ENCODE results near the gene COQ2. TPM values are rescaled to one million over a fixed set of nuclear protein-coding genes. Genes with fewer than 3 reads are reported as not detected.
A peak's percentile ranks its signal among the peaks of the same experiment; 100 is the strongest.
"Not testable (repeated sequence)": the region's sequence is repeated elsewhere in the genome, so short reads cannot be mapped to it uniquely, and the experiment has no call there.

The COQ2 gene
- total and polyA plus RNA-seq, 5 donors from 2014 or later: 3.9 to 8.8 (median 7.9) TPM

GRCh38 chr4:83281307-83281706, 3.3 kb downstream of the COQ2 start:
- Mint-ChIP-seq H3K4me3 (peak overlapping the region in 2 of 4 donors; percentile 43 to 86), H3K4me1 (peaks cover 21 to 60% (median 44%) of the 10 kb centered on the region in 4 donors), H3K27ac (peak overlapping the region in 1 of 3 donors; percentile 78), H3K27me3 (peaks cover 28% of the 10 kb centered on the region), H3K9me3 (peaks cover 0 to 2% (median 0%) of the 10 kb centered on the region in 7 donors), H3K36me3 (peaks cover 14% of the 10 kb centered on the region)
- DNase-seq (no peak), ATAC-seq (ENCODE audit: low read depth in 2 of 2) (no peak)
- Histone ChIP-seq H3K4me3 (ENCODE audit: low read depth, low read length) (no peak overlapping the region), H3K27me3 (ENCODE audit: control insufficient read depth, insufficient read depth, low read length) (peaks cover 4% of the 10 kb centered on the region), H3K4me1 (ENCODE audit: control insufficient read depth, insufficient read depth, low read length, poor library complexity, severe bottlenecking) (peaks cover 30% of the 10 kb centered on the region), H3K9me3 (ENCODE audit: control insufficient read depth in 2 of 2, low read length in 2 of 2) (no peaks in the 10 kb centered on the region), H3K27ac (ENCODE audit: insufficient read depth, low read length, poor library complexity, severe bottlenecking) (no peak overlapping the region), H3K36me3 (ENCODE audit: control insufficient read depth, insufficient read depth, low read length) (no peaks in the 10 kb centered on the region)

DNA sequence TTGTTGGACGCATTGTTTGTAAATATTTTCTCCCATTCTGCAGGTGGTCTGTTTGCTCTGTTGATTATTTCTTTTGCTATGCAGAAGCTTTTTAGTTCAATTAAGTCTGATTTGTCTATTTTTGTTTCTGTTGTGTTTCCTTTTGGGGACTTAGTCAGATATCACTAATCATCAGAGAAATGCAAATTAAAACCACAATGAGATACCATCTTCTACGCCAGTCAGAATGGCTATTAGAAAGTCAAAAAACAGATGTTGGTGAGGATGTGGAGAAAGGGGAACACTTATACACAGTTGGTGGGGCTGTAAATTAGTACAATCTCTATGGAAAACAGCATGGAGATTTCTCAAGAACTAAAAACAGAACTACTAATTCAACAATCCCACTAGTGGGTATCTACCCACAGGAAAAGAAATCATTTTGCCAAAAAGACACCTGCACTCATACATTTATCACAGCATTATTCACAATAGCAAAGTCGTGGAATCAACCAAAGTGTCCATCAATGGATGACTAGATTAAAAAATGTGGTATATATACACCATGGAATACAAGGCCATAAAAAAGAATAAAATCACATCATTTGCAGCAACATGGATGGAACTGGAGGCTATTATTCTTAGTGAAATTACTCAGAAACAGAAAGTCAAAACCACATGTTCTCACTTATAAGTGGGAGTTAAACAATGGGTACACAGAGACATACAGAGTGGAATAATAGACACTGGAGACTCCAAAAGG, 8.1 kb downstream of the COQ2 start:
- no peaks in the 10 kb centered on the region for H3K9me3 Mint-ChIP-seq
- H3K27me3 Mint-ChIP-seq: peaks cover 13% of the 10 kb centered on the region
- Histone ChIP-seq H3K27me3 (ENCODE audit: control insufficient read depth, insufficient read depth, low read length) (peaks cover 4% of the 10 kb centered on the region), H3K9me3 (ENCODE audit: control insufficient read depth in 2 of 2, low read length in 2 of 2) (no peaks in the 10 kb centered on the region), H3K36me3 (ENCODE audit: control insufficient read depth, insufficient read depth, low read length) (no peaks in the 10 kb centered on the region), H3K27ac (ENCODE audit: insufficient read depth, low read length, poor library complexity, severe bottlenecking) (peak overlapping the region; percentile 25), H3K4me1 (ENCODE audit: control insufficient read depth, insufficient read depth, low read length, poor library complexity, severe bottlenecking) (peaks cover 7% of the 10 kb centered on the region), H3K4me3 (ENCODE audit: low read depth, low read length) (peak overlapping the region; percentile 68)
- peaks cover 29% of the 10 kb centered on the region for H3K36me3 Mint-ChIP-seq
- peak in 2 of 3 donors; percentile 52 to 66 for DNase-seq
- peak overlapping the region in 2 of 3 donors; percentile 27 to 39 for H3K27ac Mint-ChIP-seq
- peak; percentile 78 to 84 for ATAC-seq (ENCODE audit: low read depth in 2 of 2)
- H3K4me1 Mint-ChIP-seq: peaks cover 13 to 29% (median 21%) of the 10 kb centered on the region in 4 donors
- H3K4me3 Mint-ChIP-seq: peak overlapping the region; percentile 0 to 59 (median 46)

GRCh38 chr4:83273926-83274325, 10.7 kb downstream of the COQ2 start:
- H3K27ac Mint-ChIP-seq; H3K27me3 ChIP-seq (ENCODE audit: control insufficient read depth, insufficient read depth, low read length); H3K9me3 Mint-ChIP-seq; H3K4me3 ChIP-seq (ENCODE audit: low read depth, low read length); H3K4me3 Mint-ChIP-seq; H3K4me1 ChIP-seq (ENCODE audit: control insufficient read depth, insufficient read depth, low read length, poor library complexity, severe bottlenecking); ATAC-seq (ENCODE audit: low read depth in 2 of 2); H3K9me3 ChIP-seq (ENCODE audit: control insufficient read depth in 2 of 2, low read length in 2 of 2); H3K27ac ChIP-seq (ENCODE audit: insufficient read depth, low read length, poor library complexity, severe bottlenecking); H3K27me3 Mint-ChIP-seq; H3K36me3 ChIP-seq (ENCODE audit: control insufficient read depth, insufficient read depth, low read length); DNase-seq: not testable (repeated sequence)
- Mint-ChIP-seq H3K36me3 (peaks cover 41% of the 10 kb centered on the region), H3K4me1 (peaks cover 8 to 21% (median 14%) of the 10 kb centered on the region in 4 donors)

DNA sequence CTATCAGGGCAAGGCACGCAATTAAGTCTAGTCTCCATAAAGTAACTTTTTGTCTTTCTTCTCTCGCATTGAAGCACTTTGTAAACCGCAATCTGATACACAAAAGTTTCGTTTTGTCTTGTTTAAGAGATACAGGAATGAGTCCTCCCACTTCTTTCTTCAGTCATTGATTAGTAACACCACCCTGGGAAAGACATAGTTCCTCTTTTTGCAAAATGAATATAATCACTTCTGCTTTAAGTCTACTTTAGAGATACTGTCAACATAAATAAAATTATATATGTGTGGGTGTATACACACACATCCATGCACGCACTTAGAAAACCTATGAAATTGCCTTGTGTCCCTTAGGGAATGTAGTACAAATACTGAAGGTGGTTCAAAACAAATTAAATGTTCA, 11.7 kb downstream of the COQ2 start:
- Histone ChIP-seq H3K27me3 (ENCODE audit: control insufficient read depth, insufficient read depth, low read length) (no peaks in the 10 kb centered on the region), H3K4me3 (ENCODE audit: low read depth, low read length) (no peak overlapping the region), H3K9me3 (ENCODE audit: control insufficient read depth in 2 of 2, low read length in 2 of 2) (no peaks in the 10 kb centered on the region), H3K36me3 (ENCODE audit: control insufficient read depth, insufficient read depth, low read length) (peaks cover 7% of the 10 kb centered on the region), H3K27ac (ENCODE audit: insufficient read depth, low read length, poor library complexity, severe bottlenecking) (no peak overlapping the region), H3K4me1 (ENCODE audit: control insufficient read depth, insufficient read depth, low read length, poor library complexity, severe bottlenecking) (peaks cover 7% of the 10 kb centered on the region)
- Mint-ChIP-seq H3K36me3 (peaks cover 41% of the 10 kb centered on the region), H3K27me3 (peaks cover 5% of the 10 kb centered on the region), H3K4me1 (peaks cover 8 to 21% (median 12%) of the 10 kb centered on the region in 4 donors), H3K9me3 (no peaks in the 10 kb centered on the region), H3K27ac (peak overlapping the region in 1 of 3 donors; percentile 25), H3K4me3 (no peak overlapping the region)
- DNase-seq: no peak
- no peak for ATAC-seq (ENCODE audit: low read depth in 2 of 2)

DNA sequence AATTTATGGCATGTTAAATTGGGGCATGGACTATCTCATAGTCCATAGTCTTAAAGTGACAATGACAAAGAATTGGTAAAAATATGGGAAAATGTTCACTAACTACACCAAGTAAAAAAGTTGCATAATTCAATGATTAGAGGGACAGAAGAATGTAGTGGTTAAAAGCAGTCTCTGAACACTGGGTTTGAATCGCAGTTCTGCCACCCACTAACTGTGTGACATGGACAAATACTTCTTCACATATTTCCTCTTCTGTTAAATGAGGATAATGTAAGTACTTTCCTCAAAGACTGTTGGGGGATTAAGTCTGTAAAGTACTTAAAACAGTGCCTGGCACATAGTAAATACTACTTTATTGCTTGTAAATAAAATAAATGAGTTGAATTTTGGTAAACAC, 15.3 kb downstream of the COQ2 start:
- Histone ChIP-seq H3K27me3 (ENCODE audit: control insufficient read depth, insufficient read depth, low read length) (no peaks in the 10 kb centered on the region), H3K9me3 (ENCODE audit: control insufficient read depth in 2 of 2, low read length in 2 of 2) (no peaks in the 10 kb centered on the region), H3K4me3 (ENCODE audit: low read depth, low read length) (no peak overlapping the region), H3K36me3 (ENCODE audit: control insufficient read depth, insufficient read depth, low read length) (peaks cover 7% of the 10 kb centered on the region), H3K27ac (ENCODE audit: insufficient read depth, low read length, poor library complexity, severe bottlenecking) (no peak overlapping the region), H3K4me1 (ENCODE audit: control insufficient read depth, insufficient read depth, low read length, poor library complexity, severe bottlenecking) (peaks cover 5% of the 10 kb centered on the region)
- H3K36me3 Mint-ChIP-seq: peaks cover 32% of the 10 kb centered on the region
- no peak overlapping the region for H3K4me3 Mint-ChIP-seq
- DNase-seq: no peak
- no peak for ATAC-seq (ENCODE audit: low read depth in 2 of 2)
- peaks cover 5% of the 10 kb centered on the region for H3K27me3 Mint-ChIP-seq
- H3K4me1 Mint-ChIP-seq: peaks cover 2 to 6% (median 4%) of the 10 kb centered on the region in 4 donors
- H3K9me3 Mint-ChIP-seq: no peaks in the 10 kb centered on the region
- no peak overlapping the region for H3K27ac Mint-ChIP-seq

GRCh38 chr4:83268491-83268890, 16.1 kb downstream of the COQ2 start:
- no peaks in the 10 kb centered on the region for H3K9me3 Mint-ChIP-seq
- Histone ChIP-seq H3K4me1 (ENCODE audit: control insufficient read depth, insufficient read depth, low read length, poor library complexity, severe bottlenecking) (peaks cover 5% of the 10 kb centered on the region), H3K9me3 (ENCODE audit: control insufficient read depth in 2 of 2, low read length in 2 of 2) (no peaks in the 10 kb centered on the region), H3K4me3 (ENCODE audit: low read depth, low read length) (no peak overlapping the region), H3K27me3 (ENCODE audit: control insufficient read depth, insufficient read depth, low read length) (no peaks in the 10 kb centered on the region), H3K27ac (ENCODE audit: insufficient read depth, low read length, poor library complexity, severe bottlenecking) (no peak overlapping the region), H3K36me3 (ENCODE audit: control insufficient read depth, insufficient read depth, low read length) (peaks cover 9% of the 10 kb centered on the region)
- no peak overlapping the region for H3K27ac Mint-ChIP-seq
- ATAC-seq (ENCODE audit: low read depth in 2 of 2) (no peak), DNase-seq (no peak)
- H3K4me1 Mint-ChIP-seq: peaks cover 2 to 6% (median 4%) of the 10 kb centered on the region in 4 donors
- H3K4me3 Mint-ChIP-seq: no peak overlapping the region
- H3K27me3 Mint-ChIP-seq: peaks cover 5% of the 10 kb centered on the region
- H3K36me3 Mint-ChIP-seq: peaks cover 32% of the 10 kb centered on the region

- Histone ChIP-seq H3K4me3 (ENCODE audit: low read depth, low read length) (no peak overlapping the region), H3K27ac (ENCODE audit: insufficient read depth, low read length, poor library complexity, severe bottlenecking) (no peak overlapping the region), H3K9me3 (ENCODE audit: control insufficient read depth in 2 of 2, low read length in 2 of 2) (no peaks in the 10 kb centered on the region), H3K4me1 (ENCODE audit: control insufficient read depth, insufficient read depth, low read length, poor library complexity, severe bottlenecking) (peaks cover 5% of the 10 kb centered on the region), H3K27me3 (ENCODE audit: control insufficient read depth, insufficient read depth, low read length) (no peaks in the 10 kb centered on the region), H3K36me3 (ENCODE audit: control insufficient read depth, insufficient read depth, low read length) (peaks cover 9% of the 10 kb centered on the region)
- no peak overlapping the region for H3K27ac Mint-ChIP-seq
- no peaks in the 10 kb centered on the region for H3K9me3 Mint-ChIP-seq
- peaks cover 5% of the 10 kb centered on the region for H3K27me3 Mint-ChIP-seq
- peaks cover 2 to 6% (median 4%) of the 10 kb centered on the region in 4 donors for H3K4me1 Mint-ChIP-seq
- no peak overlapping the region for H3K4me3 Mint-ChIP-seq
- DNase-seq: no peak
- peaks cover 36% of the 10 kb centered on the region for H3K36me3 Mint-ChIP-seq
- ATAC-seq (ENCODE audit: low read depth in 2 of 2): no peak
Observed at GRCh38 chr4:83267830-83268475, 16.6 kb downstream of the COQ2 start.
